PC-3 (cell line): ENCODE measurements around the gene VCAN. TPM values are rescaled to one million over a fixed set of nuclear protein-coding genes. Genes with fewer than 3 reads are reported as not detected.

Source experiments
- ATAC-seq: fragments of 200-7000 bp; cut with Tn5 transposase; 2 replicates; pipeline ENCODE4 v1.9.1; 2020; ENCODE audit warnings: mild to moderate bottlenecking, moderate library complexity
- BruUV-seq: library from RNA; stranded (reverse); fragments of 400-500 nt; replicated peaks from 2 replicates; lab custom pipeline; 2021; lab: Mats Ljungman, UMichigan
- CTCF ChIA-PET: fragments of 300-600 bp; sonication (Branson Sonifier 250); formaldehyde crosslinking; loops from one replicate; lab custom pipeline; 2022; ENCODE audit warnings: antibody characterized with exemption; lab: Charles Lee
- POLR2A ChIA-PET: fragments of 300-600 bp; sonication (Branson Sonifier 250); formaldehyde crosslinking; loops from one replicate; lab custom pipeline; 2022; ENCODE audit warnings: antibody characterized with exemption; ENCODE audit not compliant: unreplicated experiment; lab: Charles Lee
- DNase-seq: peaks from one replicate; pipeline ENCODE4 v3.0.0-alpha.2; 2015
- H2AFZ ChIP-seq: fragments of 300-600 bp; sonication (generic); 2 replicates; pipeline ENCODE4 v1.6.0; 2016; ENCODE audit warnings: antibody characterized with exemption, low read length
- H3F3A ChIP-seq: fragments of 300-600 bp; sonication (generic); one replicate; pipeline ENCODE4 v1.6.0; 2017; ENCODE audit warnings: antibody characterized with exemption, low read length, control low read depth, mild to moderate bottlenecking; ENCODE audit not compliant: unreplicated experiment
- H3K27ac ChIP-seq: fragments of 300-600 bp; sonication (generic); 2 replicates; pipeline ENCODE4 v1.5.1; 2016; ENCODE audit warnings: mild to moderate bottlenecking, low read length
- H3K27me3 ChIP-seq: fragments of 300-600 bp; sonication (generic); 2 replicates; pipeline ENCODE4 v1.6.1; 2016; ENCODE audit warnings: low read length, mixed read lengths
- H3K36me3 ChIP-seq: fragments of 300-600 bp; sonication (generic); 2 replicates; pipeline ENCODE4 v1.6.1; 2016; ENCODE audit warnings: low read depth, mixed run types, low read length, mixed read lengths
- H3K4me1 ChIP-seq: fragments of 300-600 bp; sonication (generic); 2 replicates; pipeline ENCODE4 v1.5.1; 2016; ENCODE audit warnings: low read length; ENCODE audit not compliant: insufficient read depth
- H3K4me2 ChIP-seq: fragments of 300-600 bp; sonication (generic); 2 replicates; pipeline ENCODE4 v1.6.0; 2016; ENCODE audit warnings: low read length
- H3K4me3 ChIP-seq: fragments of 300-600 bp; sonication (generic); 2 replicates; pipeline ENCODE4 v1.5.1; 2016; ENCODE audit warnings: mild to moderate bottlenecking, low read length, mixed read lengths
- H3K79me2 ChIP-seq: fragments of 300-600 bp; sonication (generic); 2 replicates; pipeline ENCODE4 v1.6.1; 2017; ENCODE audit warnings: low read length, mixed read lengths
- H3K9ac ChIP-seq: fragments of 300-600 bp; sonication (generic); 2 replicates; pipeline ENCODE4 v1.6.0; 2016; ENCODE audit warnings: mild to moderate bottlenecking, low read length
- H3K9me2 ChIP-seq: fragments of 300-600 bp; sonication (generic); replicated peaks from 2 replicates; pipeline ENCODE4 v1.6.1; 2016; ENCODE audit warnings: mixed run types, low read length, mixed read lengths
- H3K9me3 ChIP-seq: fragments of 300-600 bp; sonication (generic); 2 replicates; pipeline ENCODE4 v1.6.1; 2016; ENCODE audit warnings: low read length, mixed read lengths
- H4K20me1 ChIP-seq: fragments of 300-600 bp; sonication (generic); 2 replicates; pipeline ENCODE4 v1.6.1; 2016; ENCODE audit warnings: low read length, mixed read lengths
- EZH2 ChIP-seq: fragments of 300-600 bp; sonication (generic); IDR thresholded peaks from one replicate; pipeline ENCODE4 v1.6.1; 2017; ENCODE audit warnings: antibody characterized with exemption, mild to moderate bottlenecking, low read length; ENCODE audit not compliant: unreplicated experiment
- EZH2phosphoT487 ChIP-seq: fragments of 300-600 bp; sonication (generic); IDR thresholded peaks from 2 replicates; pipeline ENCODE4 v1.6.1; 2018; ENCODE audit warnings: mild to moderate bottlenecking, antibody characterized with exemption, low read length, borderline replicate concordance
- intact Hi-C: fragments of 100-400 bp; cut with micrococcal nuclease; formaldehyde crosslinking; loops from 2 replicates; pipeline ENCODE4 v1.9.0; 2023
- total RNA-seq: library from RNA; depleted of rRNA; stranded (reverse); fragments of >200 nt; gene quantifications from 2 replicates; pipeline ENCODE4 v1.2.3, GENCODE V29; 2014
- TF ChIP-seq, protein P1 (sequence below): fragments of 300-600 bp; sonication (generic); conservative IDR thresholded peaks from 2 replicates; pipeline ENCODE4 v1.5.1; 2017; ENCODE audit warnings: antibody characterized with exemption, low read depth, mild to moderate bottlenecking, low read length

Gene VCAN
- total RNA-seq, 1 experiment from 2014 or later: 6.2 TPM

DNA sequence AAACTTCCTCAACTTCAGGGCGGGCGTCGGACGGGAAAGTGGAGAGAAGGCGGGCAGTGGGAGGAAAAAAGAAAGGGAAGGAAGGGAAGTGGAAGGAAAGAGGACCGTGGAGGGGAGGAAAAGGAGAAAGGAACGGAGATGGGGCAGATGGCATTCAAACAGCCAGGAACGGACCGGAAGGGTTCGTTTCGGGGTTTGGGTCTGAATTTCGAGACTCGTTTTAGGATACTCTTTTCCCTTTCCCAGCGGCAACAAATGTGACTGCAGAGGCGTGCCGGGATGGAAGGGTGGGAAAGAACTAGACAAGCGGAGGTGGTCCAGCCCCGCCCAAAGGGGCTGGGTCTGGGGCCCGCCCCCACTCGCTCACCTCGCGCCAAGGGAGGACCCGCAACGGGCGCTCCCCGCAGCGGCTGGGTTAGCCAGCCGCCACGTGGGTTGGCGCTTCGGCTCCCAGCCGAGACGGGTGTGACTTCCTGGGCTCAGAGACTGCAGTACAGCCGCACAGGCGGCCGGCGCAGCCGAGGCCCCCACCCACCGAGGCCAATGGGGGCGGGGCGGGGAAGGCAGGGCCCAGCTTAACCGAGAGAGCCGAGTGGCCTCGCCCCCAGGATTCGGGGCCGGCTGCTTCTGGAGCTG, 2.7 kb downstream of the VCAN start:
- Histone ChIP-seq H4K20me1 (no peaks in the 10 kb centered on the region), H3K9ac (peak overlapping the region; percentile 83), H3K9me2 (no peaks in the 10 kb centered on the region), H3K79me2 (no peaks in the 10 kb centered on the region), H3K4me2 (peak overlapping the region; percentile 96), H3K36me3 (no peaks in the 10 kb centered on the region), H3K4me3 (peak overlapping the region; percentile 81), H3K27ac (peak overlapping the region; percentile 87), H3K27me3 (peaks cover 15% of the 10 kb centered on the region), H3K4me1 (peaks cover 31% of the 10 kb centered on the region), H3K9me3 (no peaks in the 10 kb centered on the region), H3F3A (no peaks in the 10 kb centered on the region), H2AFZ (peak overlapping the region; percentile 98)
- intact Hi-C loops: loop anchor here (1.0 to 5.0 kb wide), 6 partner anchors 42 to 482 kb away; partner anchors contain the start of genes TMEM167A and XRCC4
- TF ChIP-seq, protein P1, sequence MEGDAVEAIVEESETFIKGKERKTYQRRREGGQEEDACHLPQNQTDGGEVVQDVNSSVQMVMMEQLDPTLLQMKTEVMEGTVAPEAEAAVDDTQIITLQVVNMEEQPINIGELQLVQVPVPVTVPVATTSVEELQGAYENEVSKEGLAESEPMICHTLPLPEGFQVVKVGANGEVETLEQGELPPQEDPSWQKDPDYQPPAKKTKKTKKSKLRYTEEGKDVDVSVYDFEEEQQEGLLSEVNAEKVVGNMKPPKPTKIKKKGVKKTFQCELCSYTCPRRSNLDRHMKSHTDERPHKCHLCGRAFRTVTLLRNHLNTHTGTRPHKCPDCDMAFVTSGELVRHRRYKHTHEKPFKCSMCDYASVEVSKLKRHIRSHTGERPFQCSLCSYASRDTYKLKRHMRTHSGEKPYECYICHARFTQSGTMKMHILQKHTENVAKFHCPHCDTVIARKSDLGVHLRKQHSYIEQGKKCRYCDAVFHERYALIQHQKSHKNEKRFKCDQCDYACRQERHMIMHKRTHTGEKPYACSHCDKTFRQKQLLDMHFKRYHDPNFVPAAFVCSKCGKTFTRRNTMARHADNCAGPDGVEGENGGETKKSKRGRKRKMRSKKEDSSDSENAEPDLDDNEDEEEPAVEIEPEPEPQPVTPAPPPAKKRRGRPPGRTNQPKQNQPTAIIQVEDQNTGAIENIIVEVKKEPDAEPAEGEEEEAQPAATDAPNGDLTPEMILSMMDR: no peak
- TF ChIP-seq EZH2 (no peak), EZH2phosphoT487 (no peak)
- BruUV-seq: TSS peak; percentile 92
- DNase-seq: peak; percentile 86
- ChIA-PET CTCF (no interaction called here), POLR2A (no interaction called here)
- peak; percentile 57 for ATAC-seq

DNA sequence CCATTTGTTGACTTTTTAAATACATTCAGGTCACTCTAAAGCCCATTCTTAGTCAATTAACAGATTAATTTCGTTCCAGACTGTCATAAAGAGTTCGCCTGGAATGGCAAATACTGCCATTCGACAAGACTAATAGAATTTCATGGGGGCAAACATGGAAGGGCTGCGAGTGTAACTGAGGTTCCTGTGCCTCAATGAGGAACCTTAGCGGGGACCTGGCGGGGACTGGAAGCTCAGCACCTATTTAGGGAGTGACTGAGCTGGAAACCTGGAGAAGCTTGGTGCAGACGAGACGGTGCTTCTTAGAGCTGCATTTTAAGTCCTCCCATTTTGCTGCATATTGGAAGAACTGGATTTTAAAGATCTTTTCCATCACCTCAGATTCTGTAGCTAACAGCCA, 3.4 kb downstream of the VCAN start:
- Histone ChIP-seq H3K9ac (peak overlapping the region; percentile 83), H3K79me2 (no peaks in the 10 kb centered on the region), H4K20me1 (no peaks in the 10 kb centered on the region), H3F3A (no peaks in the 10 kb centered on the region), H3K4me2 (peak overlapping the region; percentile 96), H3K4me1 (peaks cover 31% of the 10 kb centered on the region), H3K27me3 (peaks cover 10% of the 10 kb centered on the region), H3K36me3 (no peaks in the 10 kb centered on the region), H3K4me3 (peak overlapping the region; percentile 81), H3K9me2 (no peaks in the 10 kb centered on the region), H3K27ac (peak overlapping the region; percentile 87), H2AFZ (peak overlapping the region; percentile 98), H3K9me3 (no peaks in the 10 kb centered on the region)
- TSS peak; percentile 62 for BruUV-seq
- ATAC-seq (no peak), DNase-seq (peak; percentile 3)
- ChIA-PET POLR2A (no interaction called here), CTCF (interaction anchor here (0.5 to 0.6 kb wide), 2 partner anchors 77 to 88 kb away, joined by 3 read pairs; no protein-coding TSS in a partner anchor)
- intact Hi-C loops: loop anchor here (1.0 to 5.0 kb wide), 6 partner anchors 43 to 483 kb away; partner anchors contain the start of genes TMEM167A and XRCC4
- TF ChIP-seq EZH2 (no peak), EZH2phosphoT487 (no peak)
- TF ChIP-seq, protein P1: no peak

DNA sequence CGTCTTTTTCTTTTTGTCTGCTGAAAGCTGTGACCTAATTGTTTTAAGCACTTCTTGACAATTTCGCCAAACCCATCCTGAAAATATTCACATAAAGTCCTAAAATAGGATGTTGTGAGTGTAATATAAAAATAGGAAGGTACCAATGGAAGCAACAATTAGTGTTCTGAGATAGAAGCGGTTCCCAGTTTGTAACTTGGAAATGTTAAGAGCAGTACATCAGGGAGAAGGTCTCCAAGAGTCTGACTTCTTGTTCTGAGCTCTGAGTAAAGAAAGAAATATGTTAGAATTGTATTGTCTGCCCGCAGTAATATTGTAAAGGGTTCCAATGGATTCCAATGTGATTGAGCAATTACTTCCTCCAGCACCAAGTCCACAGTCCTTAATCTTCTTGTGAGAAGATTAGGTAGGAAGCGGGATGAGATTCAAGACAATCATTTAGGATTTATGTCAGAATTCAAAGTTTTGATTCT, 3.9 kb downstream of the VCAN start:
- DNase-seq: peak; percentile 66
- TF ChIP-seq EZH2phosphoT487 (no peak), EZH2 (no peak)
- no peaks in the 10 kb centered on the region for H3K9me3 ChIP-seq
- peak overlapping the region; percentile 81; the same call in 1 of the 2 replicates for H3K4me3 ChIP-seq
- H3K9ac ChIP-seq: no peak overlapping the region; the same call in 1 of the 2 replicates
- H4K20me1 ChIP-seq: no peaks in the 10 kb centered on the region
- intact Hi-C loops: no loop called here
- CTCF ChIA-PET: interaction anchor here (0.5 to 0.6 kb wide), 2 partner anchors 76 to 87 kb away, joined by 3 read pairs; no protein-coding TSS in a partner anchor
- H3K27me3 ChIP-seq: peaks cover 7% of the 10 kb centered on the region; the same call in 1 of the 2 replicates
- H3K27ac ChIP-seq: no peak overlapping the region
- peak overlapping the region; percentile 98 for H2AFZ ChIP-seq
- H3K4me1 ChIP-seq: peaks cover 31% of the 10 kb centered on the region
- POLR2A ChIA-PET: no interaction called here
- no TSS peak for BruUV-seq
- no peaks in the 10 kb centered on the region for H3K36me3 ChIP-seq
- H3K79me2 ChIP-seq: no peaks in the 10 kb centered on the region
- H3K9me2 ChIP-seq: no peaks in the 10 kb centered on the region
- no peaks in the 10 kb centered on the region for H3F3A ChIP-seq
- peak overlapping the region; percentile 96 for H3K4me2 ChIP-seq
- ATAC-seq: no peak
